Measurements from ENCODE around the gene DUOXA1. TPM values are rescaled to one million over a fixed set of nuclear protein-coding genes. Genes with fewer than 3 reads are reported as not detected.

The DUOXA1 gene
- total and polyA plus RNA-seq, 9 of the 15 experiments (the other 6 are each of a cell fraction or from before 2014, with no cell fraction given), result 0.17 to 0.74 (median 0.24) TPM; not detected in 6

DNA sequence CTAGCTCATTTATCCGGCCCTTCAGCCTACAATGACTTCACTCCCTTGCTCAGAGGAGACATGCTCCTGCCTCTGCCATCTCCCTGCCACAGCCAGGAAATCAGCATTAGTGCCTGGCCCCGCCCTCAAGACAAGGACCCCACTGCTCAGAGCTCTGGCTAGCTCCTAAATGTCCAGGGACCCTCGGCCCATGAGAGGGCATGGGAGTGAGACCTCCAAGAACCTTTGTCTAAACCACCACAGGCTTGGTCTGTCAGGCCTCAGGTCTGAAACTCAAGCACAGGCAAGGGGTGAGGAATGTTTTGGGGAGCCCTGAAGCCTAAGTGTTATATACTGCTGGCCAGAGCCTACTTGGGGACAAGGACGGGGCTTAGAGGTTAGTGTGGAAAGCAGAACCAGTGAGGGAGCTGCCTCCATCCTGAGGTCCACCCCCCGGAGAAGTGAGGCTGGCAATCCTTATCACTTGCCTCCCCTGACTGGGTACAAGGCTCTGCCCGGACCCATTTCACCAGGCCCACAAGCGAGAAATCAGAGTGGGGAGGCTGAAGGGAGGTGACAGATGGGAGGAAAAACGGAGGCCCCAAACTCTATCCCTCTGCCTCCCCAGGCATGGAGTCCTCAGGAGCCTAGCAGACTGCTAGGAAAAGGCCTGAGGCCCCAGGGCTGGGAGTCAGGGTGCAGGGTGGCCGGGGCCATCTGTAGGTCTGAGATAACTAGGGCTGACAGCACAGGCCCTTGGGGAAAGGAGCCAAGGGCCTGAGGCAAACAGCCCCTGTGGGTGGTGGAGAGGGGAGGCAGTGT, 39.3 kb upstream of the DUOXA1 start (continued):
- TF ChIP-seq, protein P1, sequence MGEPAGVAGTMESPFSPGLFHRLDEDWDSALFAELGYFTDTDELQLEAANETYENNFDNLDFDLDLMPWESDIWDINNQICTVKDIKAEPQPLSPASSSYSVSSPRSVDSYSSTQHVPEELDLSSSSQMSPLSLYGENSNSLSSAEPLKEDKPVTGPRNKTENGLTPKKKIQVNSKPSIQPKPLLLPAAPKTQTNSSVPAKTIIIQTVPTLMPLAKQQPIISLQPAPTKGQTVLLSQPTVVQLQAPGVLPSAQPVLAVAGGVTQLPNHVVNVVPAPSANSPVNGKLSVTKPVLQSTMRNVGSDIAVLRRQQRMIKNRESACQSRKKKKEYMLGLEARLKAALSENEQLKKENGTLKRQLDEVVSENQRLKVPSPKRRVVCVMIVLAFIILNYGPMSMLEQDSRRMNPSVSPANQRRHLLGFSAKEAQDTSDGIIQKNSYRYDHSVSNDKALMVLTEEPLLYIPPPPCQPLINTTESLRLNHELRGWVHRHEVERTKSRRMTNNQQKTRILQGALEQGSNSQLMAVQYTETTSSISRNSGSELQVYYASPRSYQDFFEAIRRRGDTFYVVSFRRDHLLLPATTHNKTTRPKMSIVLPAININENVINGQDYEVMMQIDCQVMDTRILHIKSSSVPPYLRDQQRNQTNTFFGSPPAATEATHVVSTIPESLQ (CRISPR knock-in tag; IDR thresholded peaks at IDR 0.05), result no peak
- no peak for TF ChIP-seq ZNF174 (CRISPR knock-in tag; IDR thresholded peaks at IDR 0.05)
- TF ChIP-seq SOX6 (IDR thresholded peaks at IDR 0.05), result 0 out of 2 replicates have a peak, but pooled peaks have one; percentile 13
- no peak for TF ChIP-seq KLF16 (IDR thresholded peaks at IDR 0.05)
- no peak for TF ChIP-seq ZNF707 (CRISPR knock-in tag; conservative IDR thresholded peaks at IDR 0.05)
- TF ChIP-seq, protein P2, sequence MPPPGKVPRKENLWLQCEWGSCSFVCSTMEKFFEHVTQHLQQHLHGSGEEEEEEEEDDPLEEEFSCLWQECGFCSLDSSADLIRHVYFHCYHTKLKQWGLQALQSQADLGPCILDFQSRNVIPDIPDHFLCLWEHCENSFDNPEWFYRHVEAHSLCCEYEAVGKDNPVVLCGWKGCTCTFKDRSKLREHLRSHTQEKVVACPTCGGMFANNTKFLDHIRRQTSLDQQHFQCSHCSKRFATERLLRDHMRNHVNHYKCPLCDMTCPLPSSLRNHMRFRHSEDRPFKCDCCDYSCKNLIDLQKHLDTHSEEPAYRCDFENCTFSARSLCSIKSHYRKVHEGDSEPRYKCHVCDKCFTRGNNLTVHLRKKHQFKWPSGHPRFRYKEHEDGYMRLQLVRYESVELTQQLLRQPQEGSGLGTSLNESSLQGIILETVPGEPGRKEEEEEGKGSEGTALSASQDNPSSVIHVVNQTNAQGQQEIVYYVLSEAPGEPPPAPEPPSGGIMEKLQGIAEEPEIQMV (tag; conservative IDR thresholded peaks at IDR 0.05; ENCODE audit: low read depth), result no peak
- no peak for TF ChIP-seq ZNF24 (IDR thresholded peaks at IDR 0.05)
- no peak for TF ChIP-seq ZNF140 (CRISPR knock-in tag; IDR thresholded peaks at IDR 0.05)
- TF ChIP-seq, protein P3, sequence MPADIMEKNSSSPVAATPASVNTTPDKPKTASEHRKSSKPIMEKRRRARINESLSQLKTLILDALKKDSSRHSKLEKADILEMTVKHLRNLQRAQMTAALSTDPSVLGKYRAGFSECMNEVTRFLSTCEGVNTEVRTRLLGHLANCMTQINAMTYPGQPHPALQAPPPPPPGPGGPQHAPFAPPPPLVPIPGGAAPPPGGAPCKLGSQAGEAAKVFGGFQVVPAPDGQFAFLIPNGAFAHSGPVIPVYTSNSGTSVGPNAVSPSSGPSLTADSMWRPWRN (IDR thresholded peaks at IDR 0.05; ENCODE audit: low read depth), result no peak
- no peak for TF ChIP-seq GTF2E2 (tag; IDR thresholded peaks at IDR 0.05)
- 0 out of 2 replicates have a peak, but pooled peaks have one; percentile 17 for TF ChIP-seq ATF7 (IDR thresholded peaks at IDR 0.05)
- no peak for TF ChIP-seq CEBPB (tag; IDR thresholded peaks at IDR 0.05)
- TF ChIP-seq EP300 (IDR thresholded peaks at IDR 0.05; ENCODE audit: low read length), result peak; percentile 40; the same call in 1 of the 2 replicates
- 0 out of 4 replicates have a peak, but pooled peaks of 1 of the 2 experiments have one; percentile 30 for TF ChIP-seq RCOR1 (IDR thresholded peaks at IDR 0.05; ENCODE audit: borderline replicate concordance in 1 of 2, low read depth in 2 of 2, low read length in 2 of 2)
- no peak for TF ChIP-seq SRSF3 (IDR thresholded peaks at IDR 0.05; ENCODE audit: insufficient read depth, low read length)
- TF ChIP-seq TCF3 (CRISPR knock-in tag; IDR thresholded peaks at IDR 0.05), result peak; percentile 83
- TF ChIP-seq POLR3A (IDR thresholded peaks at IDR 0.05; ENCODE audit: borderline replicate concordance, extremely low read depth, insufficient read depth, insufficient read length), result no peak
- no peak for TF ChIP-seq RFX5 (IDR thresholded peaks at IDR 0.05; ENCODE audit: low read depth, low read length)
- TF ChIP-seq JUNB (CRISPR knock-in tag; conservative IDR thresholded peaks at IDR 0.05), result no peak
- no peak for TF ChIP-seq CREM (IDR thresholded peaks at IDR 0.05; ENCODE audit: low read depth)
- TF ChIP-seq, protein P4, sequence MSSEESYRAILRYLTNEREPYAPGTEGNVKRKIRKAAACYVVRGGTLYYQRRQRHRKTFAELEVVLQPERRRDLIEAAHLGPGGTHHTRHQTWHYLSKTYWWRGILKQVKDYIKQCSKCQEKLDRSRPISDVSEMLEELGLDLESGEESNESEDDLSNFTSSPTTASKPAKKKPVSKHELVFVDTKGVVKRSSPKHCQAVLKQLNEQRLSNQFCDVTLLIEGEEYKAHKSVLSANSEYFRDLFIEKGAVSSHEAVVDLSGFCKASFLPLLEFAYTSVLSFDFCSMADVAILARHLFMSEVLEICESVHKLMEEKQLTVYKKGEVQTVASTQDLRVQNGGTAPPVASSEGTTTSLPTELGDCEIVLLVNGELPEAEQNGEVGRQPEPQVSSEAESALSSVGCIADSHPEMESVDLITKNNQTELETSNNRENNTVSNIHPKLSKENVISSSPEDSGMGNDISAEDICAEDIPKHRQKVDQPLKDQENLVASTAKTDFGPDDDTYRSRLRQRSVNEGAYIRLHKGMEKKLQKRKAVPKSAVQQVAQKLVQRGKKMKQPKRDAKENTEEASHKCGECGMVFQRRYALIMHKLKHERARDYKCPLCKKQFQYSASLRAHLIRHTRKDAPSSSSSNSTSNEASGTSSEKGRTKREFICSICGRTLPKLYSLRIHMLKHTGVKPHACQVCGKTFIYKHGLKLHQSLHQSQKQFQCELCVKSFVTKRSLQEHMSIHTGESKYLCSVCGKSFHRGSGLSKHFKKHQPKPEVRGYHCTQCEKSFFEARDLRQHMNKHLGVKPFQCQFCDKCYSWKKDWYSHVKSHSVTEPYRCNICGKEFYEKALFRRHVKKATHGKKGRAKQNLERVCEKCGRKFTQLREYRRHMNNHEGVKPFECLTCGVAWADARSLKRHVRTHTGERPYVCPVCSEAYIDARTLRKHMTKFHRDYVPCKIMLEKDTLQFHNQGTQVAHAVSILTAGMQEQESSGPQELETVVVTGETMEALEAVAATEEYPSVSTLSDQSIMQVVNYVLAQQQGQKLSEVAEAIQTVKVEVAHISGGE (CRISPR knock-in tag; IDR thresholded peaks at IDR 0.05), result 0 out of 6 replicates have a peak, but pooled peaks of 1 of the 3 experiments have one; percentile 14
